PC-9 (cell line): ENCODE measurements around the gene LAMC3. TPM values are rescaled to one million over a fixed set of nuclear protein-coding genes. Genes with fewer than 3 reads are reported as not detected.

ENCODE experiments used
- BruUV-seq: library from RNA; stranded (reverse); fragments of 400-500 nt; replicated peaks from 2 replicates; lab custom pipeline; 2021; lab: Mats Ljungman, UMichigan
- CTCF ChIA-PET: fragments of 300-600 bp; sonication (Branson Sonifier 250); formaldehyde crosslinking; loops from one replicate; lab custom pipeline; 2022; ENCODE audit warnings: antibody characterized with exemption; lab: Charles Lee
- POLR2A ChIA-PET: fragments of 300-600 bp; sonication (Branson Sonifier 250); formaldehyde crosslinking; loops from one replicate; lab custom pipeline; 2022; ENCODE audit warnings: antibody characterized with exemption; ENCODE audit not compliant: unreplicated experiment; lab: Charles Lee
- DNase-seq, 2 experiments: peaks; one replicate each; pipeline versions ENCODE4 v3.0.0 to v3.0.0-alpha.2; 2015 to 2022; ENCODE audit warnings: mixed read lengths in 1 of 2
- H2AFZ ChIP-seq: fragments of 200-600 bp; sonication (generic); 2 replicates; pipeline ENCODE4 v1.8.1; 2017; ENCODE audit warnings: antibody characterized with exemption
- H3F3A ChIP-seq: fragments of 200-600 bp; sonication (generic); 2 replicates; pipeline ENCODE4 v1.8.1; 2017; ENCODE audit warnings: antibody characterized with exemption, mild to moderate bottlenecking, low read depth; ENCODE audit not compliant: insufficient read depth
- H3K27ac ChIP-seq: fragments of 200-600 bp; sonication (generic); 2 replicates; pipeline ENCODE4 v1.6.1; 2016; ENCODE audit warnings: mixed run types
- H3K27me3 ChIP-seq: fragments of 200-600 bp; sonication (generic); 2 replicates; pipeline ENCODE4 v1.6.1; 2016; ENCODE audit warnings: low read depth, mixed run types; ENCODE audit not compliant: insufficient read depth
- H3K36me3 ChIP-seq: fragments of 200-600 bp; sonication (generic); 2 replicates; pipeline ENCODE4 v1.6.1; 2016; ENCODE audit warnings: low read depth, mixed run types
- H3K4me1 ChIP-seq: fragments of 200-600 bp; sonication (generic); replicated peaks from 2 replicates; pipeline ENCODE4 v1.6.1; 2016; ENCODE audit warnings: mixed run types; ENCODE audit not compliant: insufficient read depth
- H3K4me2 ChIP-seq: fragments of 200-600 bp; sonication (generic); 2 replicates; pipeline ENCODE4 v1.6.1; 2017; ENCODE audit warnings: mixed run types
- H3K4me3 ChIP-seq: fragments of 200-600 bp; sonication (generic); 2 replicates; pipeline ENCODE4 v1.6.1; 2016; ENCODE audit warnings: mixed run types
- H3K79me2 ChIP-seq: fragments of 200-600 bp; sonication (generic); 2 replicates; pipeline ENCODE4 v1.6.1; 2017; ENCODE audit warnings: low read depth, mixed run types
- H3K9me2 ChIP-seq: fragments of 200-600 bp; sonication (generic); 2 replicates; pipeline ENCODE4 v1.8.1; 2017; ENCODE audit warnings: mild to moderate bottlenecking; ENCODE audit not compliant: insufficient read depth
- H3K9me3 ChIP-seq: fragments of 200-600 bp; sonication (generic); 2 replicates; pipeline ENCODE4 v1.8.1; 2016; ENCODE audit warnings: low read depth; ENCODE audit not compliant: insufficient read depth
- H4K20me1 ChIP-seq: fragments of 200-600 bp; sonication (generic); 2 replicates; pipeline ENCODE4 v1.8.1; 2017; ENCODE audit not compliant: insufficient read depth
- EZH2 ChIP-seq: fragments of 200-600 bp; sonication (generic); IDR thresholded peaks from 2 replicates; pipeline ENCODE4 v1.8.0; 2017; ENCODE audit warnings: antibody characterized with exemption, low read depth
- intact Hi-C: fragments of 100-400 bp; cut with micrococcal nuclease; formaldehyde crosslinking; loops from one replicate; pipeline ENCODE4 v1.10.0; 2022; ENCODE audit not compliant: unreplicated experiment
- total RNA-seq: library from RNA; stranded (reverse); gene quantifications from 2 replicates; pipeline ENCODE4 v1.2.3, GENCODE V29; 2021
- TF ChIP-seq, protein P1 (sequence below): fragments of 200-600 bp; sonication (generic); conservative IDR thresholded peaks from 2 replicates; pipeline ENCODE4 v1.6.1; 2017; ENCODE audit warnings: mixed run types, antibody characterized with exemption, mild to moderate bottlenecking, moderate library complexity

The LAMC3 gene
- total RNA-seq, 1 experiment from 2014 or later, result 0.41 TPM

DNA sequence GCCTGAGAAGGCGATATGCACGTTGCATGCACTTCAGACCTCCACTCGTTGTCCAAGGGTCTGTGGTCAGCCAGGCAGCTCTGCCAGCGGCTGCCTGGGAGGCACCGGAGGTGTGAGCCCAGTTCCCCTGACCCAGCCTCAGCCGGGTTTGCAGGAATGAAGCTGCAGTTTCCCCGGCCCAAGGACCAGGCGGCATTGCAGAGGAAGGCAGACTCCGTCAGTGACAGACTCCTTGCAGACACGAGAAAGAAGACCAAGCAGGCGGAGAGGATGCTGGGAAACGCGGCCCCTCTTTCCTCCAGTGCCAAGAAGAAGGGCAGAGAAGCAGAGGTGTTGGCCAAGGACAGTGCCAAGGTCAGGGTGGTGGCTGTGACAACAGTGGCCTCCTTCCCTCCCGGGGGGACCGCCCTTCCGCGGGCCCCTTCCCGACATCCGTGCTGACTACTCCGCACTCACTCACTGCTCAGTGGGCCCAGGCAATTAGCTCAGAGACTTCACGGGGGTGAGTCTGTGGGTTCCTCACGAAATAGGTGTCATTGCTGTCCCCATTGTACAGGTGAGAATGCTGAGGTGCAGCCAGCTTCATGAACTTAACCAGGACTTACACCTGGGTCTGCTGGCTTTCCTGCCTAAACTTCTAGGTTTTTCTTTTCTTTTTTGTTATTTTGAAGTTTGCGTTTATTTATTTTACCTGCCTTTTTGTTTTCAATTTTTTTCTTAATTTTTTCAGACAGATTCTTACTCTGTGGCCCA is 76.6 kb downstream of the LAMC3 start:
- H3F3A ChIP-seq, result peaks cover 21% of the 10 kb centered on the region
- POLR2A ChIA-PET, result interaction anchor here (0.7 kb wide), 1 partner anchor 8 kb away, joined by 18 read pairs; no protein-coding TSS in a partner anchor
- H3K4me2 ChIP-seq, result no peak overlapping the region
- H3K9me3 ChIP-seq, result no peaks in the 10 kb centered on the region
- no peak overlapping the region for H3K27ac ChIP-seq
- H3K9me2 ChIP-seq, result no peaks in the 10 kb centered on the region
- CTCF ChIA-PET, result interaction anchor here (0.6 kb wide), 1 partner anchor 202 kb away, joined by 4 read pairs; no protein-coding TSS in a partner anchor
- H3K27me3 ChIP-seq, result no peaks in the 10 kb centered on the region
- intact Hi-C loops, result no loop called here
- peaks cover 30% of the 10 kb centered on the region for H3K4me1 ChIP-seq
- no peak overlapping the region for H2AFZ ChIP-seq
- H3K36me3 ChIP-seq, result no peaks in the 10 kb centered on the region
- no peak for DNase-seq
- no TSS peak for BruUV-seq
- H3K4me3 ChIP-seq, result no peak overlapping the region
- TF ChIP-seq, protein P1, sequence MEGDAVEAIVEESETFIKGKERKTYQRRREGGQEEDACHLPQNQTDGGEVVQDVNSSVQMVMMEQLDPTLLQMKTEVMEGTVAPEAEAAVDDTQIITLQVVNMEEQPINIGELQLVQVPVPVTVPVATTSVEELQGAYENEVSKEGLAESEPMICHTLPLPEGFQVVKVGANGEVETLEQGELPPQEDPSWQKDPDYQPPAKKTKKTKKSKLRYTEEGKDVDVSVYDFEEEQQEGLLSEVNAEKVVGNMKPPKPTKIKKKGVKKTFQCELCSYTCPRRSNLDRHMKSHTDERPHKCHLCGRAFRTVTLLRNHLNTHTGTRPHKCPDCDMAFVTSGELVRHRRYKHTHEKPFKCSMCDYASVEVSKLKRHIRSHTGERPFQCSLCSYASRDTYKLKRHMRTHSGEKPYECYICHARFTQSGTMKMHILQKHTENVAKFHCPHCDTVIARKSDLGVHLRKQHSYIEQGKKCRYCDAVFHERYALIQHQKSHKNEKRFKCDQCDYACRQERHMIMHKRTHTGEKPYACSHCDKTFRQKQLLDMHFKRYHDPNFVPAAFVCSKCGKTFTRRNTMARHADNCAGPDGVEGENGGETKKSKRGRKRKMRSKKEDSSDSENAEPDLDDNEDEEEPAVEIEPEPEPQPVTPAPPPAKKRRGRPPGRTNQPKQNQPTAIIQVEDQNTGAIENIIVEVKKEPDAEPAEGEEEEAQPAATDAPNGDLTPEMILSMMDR, result no peak
- no peak for TF ChIP-seq EZH2
- H4K20me1 ChIP-seq, result no peaks in the 10 kb centered on the region
- H3K79me2 ChIP-seq, result no peaks in the 10 kb centered on the region

DNA sequence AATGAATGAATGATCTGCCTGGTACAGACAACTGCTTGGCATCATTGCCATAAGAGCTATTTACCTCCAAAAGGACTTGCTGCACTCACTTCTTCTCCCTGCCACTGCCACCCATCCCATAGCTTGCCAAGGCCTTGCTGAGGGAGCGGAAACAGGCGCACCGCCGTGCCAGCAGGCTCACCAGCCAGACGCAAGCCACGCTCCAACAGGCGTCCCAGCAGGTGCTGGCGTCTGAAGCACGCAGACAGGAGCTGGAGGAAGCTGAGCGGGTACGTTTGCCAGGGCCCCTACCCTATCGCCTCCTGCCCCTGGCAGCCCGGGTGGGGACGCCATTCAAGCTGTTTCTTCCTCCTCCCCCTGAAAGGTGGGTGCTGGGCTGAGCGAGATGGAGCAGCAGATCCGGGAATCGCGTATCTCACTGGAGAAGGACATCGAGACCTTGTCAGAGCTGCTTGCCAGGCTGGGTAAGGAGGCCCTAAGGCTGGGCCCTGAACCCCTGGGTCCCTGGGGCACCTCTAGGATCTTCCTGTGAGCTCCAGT is 78.5 kb downstream of the LAMC3 start:
- H3K9me3 ChIP-seq, result no peaks in the 10 kb centered on the region
- peaks cover 19% of the 10 kb centered on the region for H3K4me1 ChIP-seq
- H3K27me3 ChIP-seq, result no peaks in the 10 kb centered on the region
- no peak overlapping the region for H2AFZ ChIP-seq
- H3K4me2 ChIP-seq, result no peak overlapping the region
- intact Hi-C loops, result no loop called here
- BruUV-seq, result no TSS peak
- no peak for DNase-seq
- H3K9me2 ChIP-seq, result no peaks in the 10 kb centered on the region
- no peaks in the 10 kb centered on the region for H4K20me1 ChIP-seq
- H3K36me3 ChIP-seq, result no peaks in the 10 kb centered on the region
- no peaks in the 10 kb centered on the region for H3K79me2 ChIP-seq
- peaks cover 10% of the 10 kb centered on the region; the same call in 1 of the 2 replicates for H3F3A ChIP-seq
- H3K4me3 ChIP-seq, result no peak overlapping the region
- ChIA-PET POLR2A (no interaction called here), CTCF (no interaction called here)
- TF ChIP-seq EZH2, result no peak
- TF ChIP-seq, protein P1, result no peak
- no peak overlapping the region for H3K27ac ChIP-seq

DNA sequence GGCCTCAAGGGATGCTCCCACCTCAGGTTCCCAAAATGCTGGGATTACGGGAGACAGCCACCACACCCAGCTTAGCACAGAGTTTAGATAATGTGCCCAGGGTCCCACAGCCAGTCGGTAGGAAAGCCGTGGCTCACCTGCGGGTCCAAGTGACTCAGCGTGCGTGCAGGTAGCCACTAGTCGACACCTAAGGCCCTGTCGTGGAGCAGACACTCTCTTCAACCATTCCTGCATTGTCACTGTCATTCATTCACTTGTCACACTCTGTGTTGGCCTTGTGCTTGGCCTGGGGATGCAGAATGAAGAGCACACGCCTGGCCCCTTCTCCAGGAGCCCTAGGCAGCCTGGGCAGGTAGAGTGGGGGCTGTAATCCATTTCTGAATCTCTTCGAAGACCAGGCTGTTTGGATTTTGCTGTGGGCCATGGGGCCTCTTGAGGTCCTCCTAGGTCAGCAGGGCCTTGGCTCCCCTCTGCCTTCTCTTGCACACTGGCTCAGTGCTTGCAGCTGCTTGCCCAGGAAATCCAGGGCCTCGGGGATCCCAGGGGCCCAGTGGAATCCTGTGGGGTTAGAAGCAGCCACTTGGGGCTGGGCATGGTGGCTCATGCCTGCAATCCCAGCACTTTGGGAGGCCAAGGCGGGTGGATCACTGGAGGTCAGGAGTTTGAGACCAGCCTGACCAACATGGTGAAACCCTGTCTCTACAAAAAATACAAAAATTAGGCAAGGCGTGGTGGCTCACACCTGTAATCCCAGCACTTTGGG is 81.2 kb downstream of the LAMC3 start:
- no peak overlapping the region for H3K4me3 ChIP-seq
- no peak for DNase-seq
- no peak overlapping the region for H3K4me2 ChIP-seq
- ChIA-PET POLR2A (no interaction called here), CTCF (no interaction called here)
- no peak overlapping the region for H2AFZ ChIP-seq
- TF ChIP-seq EZH2, result no peak
- TF ChIP-seq, protein P1, result no peak
- H3K27me3 ChIP-seq, result no peaks in the 10 kb centered on the region
- no peaks in the 10 kb centered on the region for H4K20me1 ChIP-seq
- no peaks in the 10 kb centered on the region for H3K79me2 ChIP-seq
- intact Hi-C loops, result no loop called here
- no peak overlapping the region for H3K27ac ChIP-seq
- BruUV-seq, result no TSS peak
- no peaks in the 10 kb centered on the region for H3K36me3 ChIP-seq
- no peaks in the 10 kb centered on the region for H3K9me2 ChIP-seq
- peaks cover 6% of the 10 kb centered on the region; the same call in 1 of the 2 replicates for H3F3A ChIP-seq
- no peaks in the 10 kb centered on the region for H3K9me3 ChIP-seq
- H3K4me1 ChIP-seq, result peaks cover 15% of the 10 kb centered on the region
